GM04503 (cell line): ENCODE data around the gene HLA-DRB1.
"Not testable (repeated sequence)": the region's sequence is repeated elsewhere in the genome, so short reads cannot be mapped to it uniquely, and the experiment has no call there.

Source experiments
- DNase-seq: peaks from one replicate; pipeline ENCODE4 v3.0.0-alpha.2; 2012; ENCODE audit warnings: low read depth

HLA-DRB1 gene

DNA sequence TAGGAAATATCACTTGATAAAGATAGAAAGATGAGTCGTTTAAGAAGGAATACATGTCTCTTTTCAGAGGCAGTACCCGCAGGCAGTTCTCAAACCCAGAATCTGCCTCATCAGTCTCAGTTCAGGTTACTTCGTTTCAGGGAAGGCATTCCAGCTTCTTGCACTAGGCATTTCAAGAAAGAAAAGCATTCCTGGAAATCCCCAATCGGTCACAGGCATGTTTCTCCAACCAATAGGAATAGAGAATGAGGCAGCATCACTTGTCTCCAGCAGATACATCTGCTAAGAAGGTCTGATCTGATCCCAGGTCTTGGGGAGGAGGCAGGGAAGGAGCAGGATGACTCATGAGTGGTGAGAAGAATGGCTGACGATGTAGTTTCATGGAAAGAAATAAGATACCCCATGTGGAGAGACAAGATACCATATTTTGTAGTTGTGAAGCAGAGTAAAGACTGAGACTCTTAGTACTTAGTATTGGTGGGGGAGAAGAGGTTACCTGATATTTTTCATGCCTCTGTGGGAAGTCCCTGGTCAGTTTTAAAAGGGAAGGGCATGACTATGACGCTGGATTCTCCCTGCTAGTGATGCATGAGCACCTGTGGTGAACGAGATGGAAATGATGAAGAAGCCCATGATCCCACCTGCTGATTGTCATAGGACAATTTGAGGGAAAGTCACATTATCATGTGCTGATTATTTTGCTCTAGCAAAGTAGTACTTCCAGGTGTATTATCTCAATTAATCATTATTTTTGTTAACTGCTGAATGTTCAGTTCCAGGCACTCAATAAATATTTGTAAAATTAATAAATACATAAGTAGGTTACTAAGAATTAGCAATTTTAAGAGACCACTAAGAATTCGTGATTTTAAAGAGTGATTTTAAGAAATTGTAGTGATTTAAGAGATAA is 20.3 kb upstream of the HLA-DRB1 start:
- DNase-seq, result peak; percentile 68

DNA sequence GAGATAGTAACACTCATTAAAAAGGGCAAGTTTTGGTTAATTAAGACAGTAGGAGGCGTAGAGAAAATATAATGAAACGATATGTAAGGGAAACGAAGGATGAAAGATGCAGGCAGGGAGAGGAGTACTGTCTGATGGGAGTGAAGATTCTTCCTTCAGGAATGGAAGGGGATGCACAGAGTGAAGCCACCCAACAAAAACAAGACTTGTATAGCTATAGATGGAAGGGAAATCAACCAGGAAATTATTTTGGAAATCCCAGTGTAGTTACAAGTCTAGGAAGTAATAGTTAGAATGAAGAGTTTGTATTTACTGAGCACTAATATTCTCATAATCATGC is 19.7 kb upstream of the HLA-DRB1 start:
- DNase-seq, result no peak

DNA sequence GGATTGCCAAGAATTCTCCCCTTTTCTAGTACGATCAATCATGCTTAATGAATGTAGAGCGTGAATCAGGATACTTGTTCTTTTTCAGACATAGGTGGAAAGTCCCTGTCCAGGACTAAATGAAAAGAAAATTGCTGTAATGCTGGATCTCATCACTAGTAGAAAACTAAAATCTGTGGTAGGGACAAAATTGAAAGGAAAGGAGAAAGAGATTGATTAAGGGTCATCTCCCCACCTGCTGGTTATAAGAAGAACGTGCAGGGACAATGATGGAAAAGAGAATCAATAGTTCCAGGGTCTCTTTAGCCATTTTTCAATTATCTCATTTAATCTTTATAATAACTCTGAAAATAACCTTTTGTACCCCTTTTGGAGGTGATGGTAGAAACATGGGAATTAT is 18.7 kb upstream of the HLA-DRB1 start:
- no peak for DNase-seq

DNA sequence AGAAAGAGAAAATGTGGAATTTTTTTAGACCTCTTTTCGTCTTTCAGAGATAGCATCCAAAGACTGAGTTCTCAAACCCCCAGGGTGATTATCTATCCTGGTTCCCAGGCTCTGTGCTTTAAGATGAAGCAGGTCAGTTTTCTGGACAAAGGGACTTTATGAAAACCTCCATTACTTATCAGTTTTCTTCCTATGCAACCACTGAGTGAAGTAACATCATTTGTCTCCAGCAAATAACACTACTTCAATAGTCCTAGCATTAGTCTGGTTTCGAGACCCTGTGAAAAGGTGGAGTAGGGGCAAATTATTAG is 18.3 kb upstream of the HLA-DRB1 start:
- DNase-seq, result no peak

DNA sequence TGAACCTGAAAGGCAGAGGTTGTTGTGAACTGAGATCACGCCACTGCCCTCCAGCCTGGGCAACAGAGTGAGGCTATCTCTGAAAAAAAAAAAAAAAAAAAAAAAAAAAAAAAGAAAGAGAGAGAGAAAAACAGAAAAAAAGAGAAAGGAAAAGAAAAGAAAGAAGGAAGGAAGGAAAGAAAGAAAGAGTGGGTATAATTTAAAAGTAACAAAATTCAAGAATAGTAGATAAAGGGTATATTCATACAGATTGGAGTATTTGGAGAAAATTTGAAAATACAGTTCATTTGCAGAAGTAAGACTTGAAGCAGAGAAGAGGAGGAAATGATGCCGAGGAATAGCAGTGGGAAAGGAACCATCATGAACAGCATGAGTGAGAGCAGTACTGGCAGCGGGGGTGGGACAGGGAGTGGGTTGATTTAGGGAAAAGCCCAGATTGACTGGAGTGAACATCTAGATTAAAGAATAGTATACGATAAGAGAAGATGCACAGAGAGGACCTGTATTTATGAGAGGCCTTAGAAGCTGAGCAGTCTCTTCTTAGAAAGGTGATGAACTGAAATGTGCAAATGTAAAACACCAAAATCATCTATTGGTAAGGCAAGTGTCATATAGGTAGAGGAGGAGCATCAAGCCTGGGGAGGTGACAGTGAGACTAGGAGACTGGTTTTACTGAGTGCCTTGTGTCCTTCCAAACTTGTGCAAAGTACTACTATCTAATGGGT is 17.8 kb upstream of the HLA-DRB1 start:
- no peak for DNase-seq

DNA sequence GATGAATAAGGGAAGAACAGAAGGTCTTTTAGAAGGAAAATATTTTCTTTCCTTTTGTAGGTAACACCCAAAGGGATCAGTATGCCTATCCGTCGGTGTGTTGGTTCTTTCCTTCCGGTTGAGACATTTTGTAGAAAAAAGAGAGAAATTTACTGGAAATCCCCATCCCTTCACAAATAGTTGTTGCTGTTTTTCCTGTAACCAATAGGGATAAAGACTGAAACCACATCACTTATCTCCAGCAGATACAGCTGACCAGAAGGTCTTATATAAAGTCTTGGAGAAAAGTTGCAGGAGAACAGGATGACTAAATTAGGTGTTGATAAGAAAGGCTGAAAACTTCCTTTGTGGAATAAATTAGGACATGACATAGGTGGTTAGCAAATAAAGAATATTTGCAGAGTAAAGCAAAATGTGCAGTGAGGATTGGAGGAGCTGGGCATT is 14.8 kb upstream of the HLA-DRB1 start:
- DNase-seq, result no peak

DNA sequence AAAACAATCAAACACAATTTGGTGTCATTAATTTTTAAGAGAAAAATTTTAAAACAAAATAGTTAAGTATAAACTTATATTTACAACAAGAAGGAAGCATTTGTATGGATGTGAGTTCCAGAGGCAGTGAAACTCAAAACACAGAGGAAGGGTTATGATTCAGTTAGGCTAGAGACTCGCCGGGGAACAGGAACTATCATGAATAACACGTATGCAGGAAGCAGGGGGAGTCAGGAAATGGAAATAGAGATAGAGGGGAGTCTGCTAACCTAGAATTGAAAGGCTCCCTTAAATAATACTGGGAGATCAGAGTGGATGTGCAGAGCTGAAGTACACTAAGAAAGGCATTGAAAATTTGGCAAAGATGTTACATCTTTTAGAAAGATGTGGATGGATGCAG is 14.2 kb upstream of the HLA-DRB1 start:
- DNase-seq, result no peak

DNA sequence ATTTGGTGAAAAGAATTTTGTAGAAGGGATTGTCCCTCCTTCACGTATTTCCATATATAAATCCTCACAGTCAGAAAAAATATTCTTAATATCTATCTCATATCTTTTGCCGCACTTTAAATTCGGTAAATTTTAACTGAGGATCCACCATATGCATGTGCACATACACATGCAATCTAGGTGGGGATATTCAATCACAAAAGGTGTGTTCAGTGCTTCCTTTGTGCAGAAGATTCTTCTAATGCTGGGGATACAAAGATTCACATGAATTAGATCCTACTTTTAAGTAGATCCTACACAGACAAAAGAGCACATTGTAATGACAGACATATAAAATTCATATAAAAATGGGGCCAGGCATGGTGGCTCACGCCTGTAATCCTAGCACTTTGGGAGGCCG is 13.6 kb upstream of the HLA-DRB1 start:
- no peak for DNase-seq

DNA sequence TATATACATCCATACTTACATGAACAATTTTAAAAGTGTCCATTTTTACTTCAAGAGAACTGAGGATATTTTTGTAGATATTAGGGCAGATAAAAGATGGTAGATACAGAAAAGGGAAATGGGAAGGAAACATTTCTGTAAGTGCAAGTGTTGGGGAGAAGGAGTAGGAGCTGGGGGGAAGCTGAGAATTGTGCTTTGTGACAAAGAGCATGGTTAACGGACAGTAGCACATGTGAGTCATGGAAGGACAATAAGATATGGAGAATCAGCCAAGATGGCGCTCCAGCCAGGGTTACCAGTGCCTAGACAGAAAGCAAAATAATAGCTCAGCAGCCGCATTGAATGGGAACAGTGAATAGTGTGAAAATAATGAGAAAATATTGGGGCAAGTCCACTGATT is 12.7 kb upstream of the HLA-DRB1 start:
- no peak for DNase-seq

DNA sequence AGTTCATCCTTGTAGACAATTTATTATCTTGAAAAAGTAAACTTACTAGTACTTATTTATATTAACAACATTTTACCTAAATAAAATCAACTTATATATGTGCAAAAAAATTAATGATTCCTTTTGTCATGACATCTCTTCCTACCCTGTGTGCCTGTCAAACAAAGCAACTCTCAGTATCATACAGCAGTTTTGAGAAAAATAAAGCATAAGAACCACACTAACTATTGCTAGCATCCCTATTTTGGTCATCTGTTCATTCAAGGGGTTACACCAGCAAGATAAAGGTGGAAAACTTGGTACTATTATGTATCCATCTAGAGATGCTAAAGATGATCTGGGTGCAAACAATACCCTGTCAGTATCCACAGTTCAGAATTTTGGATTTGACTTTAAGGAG is 7.4 kb upstream of the HLA-DRB1 start:
- no peak for DNase-seq

DNA sequence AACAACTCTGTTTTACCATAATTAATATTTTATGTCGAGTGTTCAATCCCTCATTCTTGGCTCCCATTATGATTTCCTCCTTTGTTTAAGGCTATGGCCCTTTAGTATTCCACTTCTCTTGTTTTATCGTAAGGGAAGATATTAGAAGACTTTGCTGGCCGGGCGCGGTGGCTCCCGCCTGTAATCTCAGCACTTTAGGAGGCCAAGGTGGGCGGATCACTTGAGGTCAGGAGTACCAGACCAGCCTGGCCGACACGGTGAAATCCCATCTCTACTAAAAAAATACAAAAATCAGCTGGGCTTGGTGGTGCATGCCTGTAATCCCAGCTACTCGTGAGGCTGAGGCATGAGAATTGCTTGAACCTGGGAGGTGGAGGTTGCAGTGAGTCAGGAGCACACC is 1.1 kb upstream of the HLA-DRB1 start:
- not testable (repeated sequence) for DNase-seq

DNA sequence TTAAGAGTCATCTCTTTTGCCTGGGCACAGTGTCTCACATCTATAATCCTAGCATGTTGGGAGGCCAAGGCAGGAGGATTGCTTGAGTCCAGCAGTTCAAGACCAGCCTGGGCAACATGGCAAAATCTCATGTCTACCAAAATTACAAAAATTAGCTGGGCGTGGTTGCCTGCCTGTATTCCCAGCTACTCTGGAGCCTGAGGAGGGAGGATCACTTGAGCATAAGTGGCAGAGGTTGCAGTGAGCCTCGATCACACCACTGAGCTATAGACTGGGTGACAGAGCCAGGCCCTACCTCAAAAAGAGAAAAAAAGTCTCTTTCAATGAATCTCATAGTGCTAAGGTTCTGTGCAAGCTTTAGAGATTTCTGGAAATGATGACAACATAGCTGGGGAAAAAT is 1.5 kb downstream of the HLA-DRB1 start:
- no peak for DNase-seq

DNA sequence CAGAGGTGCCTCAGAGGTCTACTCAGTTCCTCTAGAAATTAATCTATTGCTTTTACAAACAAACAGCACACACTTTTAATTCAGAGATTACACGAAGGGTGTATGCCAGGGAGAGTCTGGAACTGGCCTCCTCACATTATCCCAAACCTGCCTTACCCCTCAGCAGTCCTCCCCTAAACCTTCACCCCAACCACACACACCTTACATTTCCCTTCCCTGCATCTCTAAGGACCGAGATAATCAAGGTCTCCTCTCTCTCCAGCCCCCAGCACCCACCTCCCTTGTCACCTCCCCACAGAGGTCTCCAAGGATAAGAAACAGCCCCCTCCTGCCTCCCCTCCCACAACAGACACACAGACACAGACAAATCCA is 6.1 kb downstream of the HLA-DRB1 start:
- no peak for DNase-seq

DNA sequence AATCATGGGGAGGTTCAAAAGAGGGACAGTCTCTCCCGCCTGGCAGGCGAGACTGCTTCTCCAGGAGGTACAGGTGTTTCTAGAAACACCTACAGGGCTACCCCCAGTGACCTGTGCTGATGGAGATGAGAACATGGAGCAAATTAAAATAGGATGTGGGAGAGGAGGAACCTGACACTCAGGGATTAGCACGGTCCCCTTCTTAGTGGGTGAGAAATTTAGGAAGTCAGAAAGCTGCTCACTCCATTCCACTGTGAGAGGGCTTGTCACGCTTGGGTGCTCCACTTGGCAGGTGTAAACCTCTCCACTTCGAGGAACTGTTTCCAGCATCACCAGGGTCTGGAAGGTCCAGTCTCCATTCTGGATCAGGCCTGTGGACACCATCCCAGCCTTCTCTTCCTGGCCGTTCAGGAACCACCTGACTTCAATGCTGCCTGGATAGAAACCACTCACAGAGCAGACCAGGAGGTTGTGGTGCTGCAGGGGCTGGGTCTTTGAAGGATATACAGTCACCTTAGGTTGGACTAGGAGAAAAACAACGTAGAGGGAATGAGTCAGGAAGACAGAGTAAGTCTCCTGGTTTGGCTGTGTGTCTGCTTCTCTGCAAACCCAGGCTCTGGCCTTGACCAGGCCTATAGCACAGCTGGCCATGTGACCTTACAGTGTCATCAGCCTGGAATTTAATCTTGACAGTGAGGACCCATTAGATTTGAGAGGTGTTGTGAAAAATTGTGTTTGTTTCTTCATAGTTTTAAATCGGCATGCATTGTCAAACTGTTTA is 8.1 kb downstream of the HLA-DRB1 start:
- no peak for DNase-seq

DNA sequence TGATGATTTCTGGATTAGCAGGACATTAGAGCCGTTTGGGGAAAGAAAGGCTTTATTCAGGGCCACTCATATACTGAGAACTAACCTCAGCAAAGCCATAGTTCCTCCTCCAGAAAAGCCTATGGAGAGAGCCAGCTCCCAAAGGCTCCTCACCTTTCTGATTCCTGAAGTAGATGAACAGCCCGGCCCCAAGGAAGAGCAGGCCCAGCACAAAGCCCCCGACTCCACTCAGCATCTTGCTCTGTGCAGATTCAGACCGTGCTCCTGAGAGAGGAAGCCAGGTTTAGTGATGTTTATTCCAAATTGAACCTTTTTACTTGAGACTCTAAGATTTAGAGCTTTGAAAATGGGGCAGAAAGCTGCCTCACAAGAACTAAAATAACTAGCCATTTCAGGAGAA is 9.1 kb downstream of the HLA-DRB1 start:
- no peak for DNase-seq

DNA sequence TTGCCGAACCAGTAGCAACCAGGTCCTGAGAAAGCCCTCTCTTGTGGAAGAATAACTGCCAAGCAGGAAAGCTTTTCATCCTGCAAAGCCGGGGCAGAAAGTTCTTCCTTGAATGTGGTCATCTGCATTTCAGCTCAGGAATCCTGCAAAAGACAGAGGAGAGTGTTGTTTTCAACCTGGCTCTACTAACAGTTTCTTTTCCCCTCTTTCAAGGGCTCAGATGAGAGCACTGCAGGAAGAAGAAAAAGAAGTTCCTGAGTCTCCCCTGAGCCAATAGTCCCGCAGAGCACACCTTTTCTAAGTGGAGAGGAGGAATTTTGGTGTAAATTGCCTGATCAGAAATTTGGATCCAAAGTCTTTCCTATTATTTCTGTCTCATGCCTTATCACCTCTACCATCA is 10.7 kb downstream of the HLA-DRB1 start:
- DNase-seq, result no peak

DNA sequence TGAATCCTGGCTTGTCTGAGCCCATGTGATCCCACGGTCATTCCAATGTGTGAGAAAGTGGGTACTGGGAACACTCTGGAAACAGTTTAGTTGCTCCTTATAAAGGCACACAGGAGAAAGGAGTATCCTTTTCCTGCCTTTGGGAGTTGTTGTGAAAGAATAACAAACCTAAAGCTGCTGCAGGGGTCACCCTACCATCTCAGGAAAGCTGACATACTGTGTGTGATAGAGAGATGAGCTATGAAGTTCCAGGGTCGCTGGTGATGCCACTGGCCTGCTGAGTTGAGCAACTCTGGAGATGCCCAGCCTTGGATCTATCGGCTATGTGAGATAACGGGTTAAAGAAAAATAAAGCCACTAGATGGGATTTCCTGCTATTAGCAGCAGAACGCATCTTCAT is 12.2 kb downstream of the HLA-DRB1 start:
- DNase-seq, result not testable (repeated sequence)

DNA sequence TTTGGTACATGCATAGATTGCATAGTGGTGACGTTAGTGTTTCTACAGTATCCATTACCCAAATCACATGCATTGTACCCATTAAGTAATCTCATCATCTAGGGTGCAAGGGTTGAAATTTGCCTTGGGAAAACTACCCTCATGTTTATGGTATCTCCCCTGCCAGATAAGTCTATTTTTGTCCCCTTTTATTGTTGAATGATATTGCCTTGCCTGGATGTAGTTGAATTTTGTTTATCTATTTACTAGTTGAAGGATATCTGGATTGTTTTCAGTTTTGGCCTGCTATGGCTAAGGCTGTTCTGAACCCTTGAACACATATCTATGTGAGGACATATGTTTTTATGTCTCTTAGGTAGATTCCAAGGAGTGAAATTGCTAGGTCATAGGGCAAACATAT is 13.4 kb downstream of the HLA-DRB1 start:
- DNase-seq, result no peak

DNA sequence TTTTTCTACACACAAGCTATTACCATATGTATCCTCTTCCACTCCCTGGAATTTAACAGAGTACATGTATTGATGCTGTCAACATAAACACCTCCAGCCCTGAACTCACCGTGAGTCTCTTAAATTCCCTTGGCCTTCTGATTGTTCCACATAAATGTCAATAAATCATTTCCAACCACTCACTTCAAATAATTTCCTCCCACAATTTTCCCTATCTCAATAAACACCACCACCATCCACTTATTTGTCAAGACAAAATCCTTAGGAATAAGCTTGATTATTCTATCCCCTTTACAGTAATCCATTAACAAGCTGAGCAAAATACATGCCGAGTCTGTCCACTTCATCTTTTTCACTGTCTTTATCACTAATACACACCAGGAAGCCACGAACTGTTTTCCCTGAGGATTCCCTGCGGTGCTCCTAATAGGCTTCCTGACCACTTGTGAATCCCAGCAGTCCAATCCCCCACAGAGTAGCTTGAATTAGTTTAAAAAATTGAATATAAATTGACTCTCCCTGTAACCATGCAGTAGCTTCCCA is 19.2 kb downstream of the HLA-DRB1 start:
- DNase-seq, result no peak

DNA sequence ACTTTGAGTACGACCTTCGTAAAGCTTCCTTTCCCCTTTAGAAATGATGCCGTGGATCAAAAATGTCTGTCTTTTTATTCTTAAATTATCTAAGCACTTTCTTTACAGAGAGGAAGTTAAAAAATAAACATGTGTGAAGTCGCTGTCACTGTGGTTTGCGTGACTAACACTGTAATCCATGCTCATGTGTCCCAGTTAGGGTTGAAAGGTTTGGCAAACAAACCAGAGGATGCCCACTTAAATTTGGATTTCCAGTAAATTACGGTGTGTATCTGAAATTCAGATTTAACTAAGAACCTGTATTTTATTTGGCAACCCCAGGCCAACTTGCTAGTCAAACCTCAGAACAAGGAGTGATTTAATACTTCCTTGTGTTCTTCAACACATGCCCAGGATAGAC is 21.1 kb downstream of the HLA-DRB1 start:
- DNase-seq, result no peak

DNA sequence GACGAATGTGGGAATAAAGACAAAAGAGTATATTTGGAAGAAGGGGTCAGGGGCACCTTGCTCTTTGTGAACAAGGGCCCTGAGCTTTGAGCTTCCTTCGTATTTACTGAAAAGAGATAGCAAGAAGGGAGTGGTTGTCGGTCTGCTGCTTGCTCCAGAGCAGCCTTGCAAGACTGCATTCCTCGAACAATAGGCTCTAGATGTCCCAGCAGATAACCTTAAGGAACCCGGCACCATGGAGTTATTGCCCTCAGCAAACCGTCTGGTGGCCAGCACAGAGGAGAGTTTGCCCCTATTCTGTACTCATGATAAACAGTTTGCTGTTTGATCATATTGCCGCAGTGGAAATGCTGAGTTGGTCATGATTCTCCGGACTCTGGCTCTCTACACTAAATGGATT is 22.7 kb downstream of the HLA-DRB1 start:
- DNase-seq, result no peak

DNA sequence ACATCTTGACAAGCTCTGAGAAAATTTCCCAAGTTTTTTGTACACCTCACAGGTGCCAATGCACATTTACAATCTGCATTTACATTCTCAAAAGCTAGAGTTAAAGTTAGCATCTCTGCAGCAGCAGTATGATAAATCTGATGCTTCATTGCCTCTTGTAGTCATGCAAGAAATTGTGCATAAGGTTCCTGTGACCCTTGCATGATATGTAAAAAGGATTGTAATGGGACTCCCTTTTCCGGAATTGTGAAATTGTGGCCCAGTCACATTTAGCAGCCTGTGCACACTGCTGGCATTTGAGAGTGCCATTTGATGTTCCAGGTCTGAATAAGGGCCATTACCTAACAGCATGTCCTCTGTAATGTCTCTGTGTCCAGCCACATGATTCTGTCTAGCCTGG is 24.1 kb downstream of the HLA-DRB1 start:
- no peak for DNase-seq

DNA sequence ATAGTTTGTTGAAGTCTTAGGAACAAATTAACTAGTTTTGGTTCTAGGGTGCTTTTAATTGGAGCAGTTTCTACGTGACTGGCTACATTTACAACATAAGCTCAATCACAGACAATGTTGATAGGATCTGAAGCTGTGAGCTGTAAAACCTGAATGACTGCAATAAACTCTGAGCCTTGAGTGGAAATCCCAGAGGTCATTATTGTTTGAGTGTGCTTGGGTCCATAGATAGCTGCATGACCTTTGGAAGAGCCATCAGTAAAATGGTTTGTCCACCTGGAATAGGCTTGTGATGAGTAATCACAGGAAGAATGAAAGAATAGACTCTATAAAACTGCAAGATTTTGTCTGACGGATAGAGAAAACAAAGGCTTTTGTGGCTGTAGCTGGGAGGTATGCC is 26.7 kb downstream of the HLA-DRB1 start:
- no peak for DNase-seq
